GM19455 (cell line): ENCODE results near the gene ZNF524.
"Not testable (repeated sequence)": the region's sequence is repeated elsewhere in the genome, so short reads cannot be mapped to it uniquely, and the experiment has no call there.

Source experiments
- ATAC-seq: cut with Tn5 transposase; IDR thresholded peaks from one replicate; pipeline ENCODE4 v1.9.1; 2021; ENCODE audit not compliant: unreplicated experiment

ZNF524 gene

GRCh38 chr19:55581145-55581822, 18.8 kb upstream of the ZNF524 start:
- ATAC-seq: no peak

- no peak for ATAC-seq
Observed at GRCh38 chr19:55581823-55582223, 18.3 kb upstream of the ZNF524 start.

- not testable (repeated sequence) for ATAC-seq
Observed at GRCh38 chr19:55582284-55582683, 17.8 kb upstream of the ZNF524 start.

- ATAC-seq: not testable (repeated sequence)
Observed at GRCh38 chr19:55583897-55584296, 16.2 kb upstream of the ZNF524 start.

- ATAC-seq: no peak
Observed at GRCh38 chr19:55584871-55585270, 15.2 kb upstream of the ZNF524 start.

GRCh38 chr19:55585658-55586339, 14.3 kb upstream of the ZNF524 start:
- no peak for ATAC-seq

GRCh38 chr19:55586976-55587668, 13.0 kb upstream of the ZNF524 start:
- peak; percentile 73 for ATAC-seq

GRCh38 chr19:55588738-55589137, 11.3 kb upstream of the ZNF524 start:
- no peak for ATAC-seq

GRCh38 chr19:55590109-55590508, 10.0 kb upstream of the ZNF524 start:
- no peak for ATAC-seq

- ATAC-seq: no peak
Observed at GRCh38 chr19:55590617-55591016, 9.5 kb upstream of the ZNF524 start.

- ATAC-seq: no peak
Observed at GRCh38 chr19:55591555-55591954, 8.5 kb upstream of the ZNF524 start.

GRCh38 chr19:55592391-55593090, 7.5 kb upstream of the ZNF524 start:
- no peak for ATAC-seq

- ATAC-seq: no peak
Observed at GRCh38 chr19:55593096-55593772, 6.9 kb upstream of the ZNF524 start.

GRCh38 chr19:55594996-55595545, 5.0 kb upstream of the ZNF524 start:
- ATAC-seq: no peak

GRCh38 chr19:55596304-55596703, 3.8 kb upstream of the ZNF524 start:
- no peak for ATAC-seq

- no peak for ATAC-seq
Observed at GRCh38 chr19:55597501-55597921, 2.6 kb upstream of the ZNF524 start.

- no peak for ATAC-seq
Observed at GRCh38 chr19:55598034-55598433, 2.1 kb upstream of the ZNF524 start.

- peak; percentile 43 for ATAC-seq
Observed at GRCh38 chr19:55598719-55599467, 1.2 kb upstream of the ZNF524 start.

- ATAC-seq: peak; percentile 45
Observed at GRCh38 chr19:55599468-55599841, 633 bp upstream of the ZNF524 start, which contains the start of gene FIZ1. Gene FIZ1, minus strand, starts transcription at chr19:55599517. Its CDS starts 1,652 bp downstream, at chr19:55597865.

- no peak for ATAC-seq
Observed at GRCh38 chr19:55600662-55601028, 557 bp downstream of the ZNF524 start.
